ENCODE measurements around the gene INTU.

DNA sequence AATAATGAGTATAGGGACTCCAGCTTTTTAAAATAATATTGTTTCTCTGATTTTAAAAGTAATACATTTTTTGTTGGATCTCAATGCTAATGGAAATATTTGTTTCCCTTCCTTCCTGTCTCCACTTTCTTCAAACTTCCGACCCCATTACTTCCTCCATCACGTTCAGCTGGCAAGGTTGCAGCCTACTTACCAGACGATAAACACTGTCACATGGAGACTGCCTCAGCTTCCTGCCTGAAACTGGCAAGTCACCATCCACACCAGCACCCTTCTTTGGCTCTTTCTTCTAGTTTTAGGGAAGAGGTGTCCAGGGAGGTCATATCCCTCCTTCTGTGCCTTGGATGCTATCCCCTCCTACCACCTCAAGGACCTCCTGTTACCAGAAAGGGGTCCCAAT lies 3.4 kb upstream of the INTU start:
- TF ChIP-seq SPI1 (IDR thresholded peaks at IDR 0.05; ENCODE audit: low read depth, low read length) (no peak), POLR2A (IDR thresholded peaks at IDR 0.05; ENCODE audit: low read depth, low read length) (no peak)

Data from GM12891 (cell line).